ENCODE results near the gene ITCH.
"Not testable (repeated sequence)": the region's sequence is repeated elsewhere in the genome, so short reads cannot be mapped to it uniquely, and the experiment has no call there.

The ITCH gene

DNA sequence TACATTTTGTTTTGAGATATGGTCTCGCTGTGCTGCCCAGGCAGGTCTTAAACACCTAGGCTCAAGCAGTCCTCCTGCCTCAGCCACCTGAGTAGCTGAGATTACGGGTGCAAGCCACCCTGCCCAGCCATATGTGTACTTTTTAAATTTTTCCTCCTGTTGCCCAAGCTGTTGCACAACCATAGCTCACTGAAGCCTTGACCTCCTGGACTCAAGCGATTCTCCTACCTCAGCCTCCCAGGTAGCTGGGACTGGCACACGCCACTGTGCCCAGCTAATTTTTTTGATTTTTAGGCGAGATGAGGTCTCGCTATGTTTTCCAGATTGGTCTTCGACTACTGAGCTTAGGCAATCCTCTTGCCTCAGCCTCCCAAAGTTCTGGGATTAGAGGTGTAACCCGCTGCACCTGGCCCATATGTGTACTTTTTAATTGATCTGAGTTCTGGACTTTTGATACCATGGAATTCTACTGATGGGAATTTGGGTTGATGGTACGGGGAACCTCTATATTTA lies 44.9 kb downstream of the ITCH start:
- Histone ChIP-seq H3K4me3 (ENCODE audit: low read depth in 1 of 2, low read length in 2 of 2) (no peak overlapping the region), H4K20me1 (ENCODE audit: insufficient read depth, low read length) (peaks cover 13% of the 10 kb centered on the region; the same call in 1 of the 2 replicates), H3K27me3 (ENCODE audit: insufficient read depth, low read length, poor library complexity) (no peaks in the 10 kb centered on the region), H3K27ac (ENCODE audit: low read length) (no peak overlapping the region), H3K4me1 (ENCODE audit: insufficient read depth, low read length) (peaks cover 17% of the 10 kb centered on the region), H3K4me2 (ENCODE audit: insufficient read depth, low read length) (no peak overlapping the region), H3K9ac (ENCODE audit: low read depth, low read length) (no peak overlapping the region), H2AFZ (ENCODE audit: low read depth, low read length) (no peak overlapping the region), H3K36me3 (ENCODE audit: insufficient read depth, low read length) (peaks cover 64% of the 10 kb centered on the region), H3K9me3 (ENCODE audit: insufficient read depth, low read length, severe bottlenecking) (no peaks in the 10 kb centered on the region), H3K79me2 (ENCODE audit: insufficient read depth, low read length) (peaks cover 66% of the 10 kb centered on the region)
- TF ChIP-seq, protein P1, sequence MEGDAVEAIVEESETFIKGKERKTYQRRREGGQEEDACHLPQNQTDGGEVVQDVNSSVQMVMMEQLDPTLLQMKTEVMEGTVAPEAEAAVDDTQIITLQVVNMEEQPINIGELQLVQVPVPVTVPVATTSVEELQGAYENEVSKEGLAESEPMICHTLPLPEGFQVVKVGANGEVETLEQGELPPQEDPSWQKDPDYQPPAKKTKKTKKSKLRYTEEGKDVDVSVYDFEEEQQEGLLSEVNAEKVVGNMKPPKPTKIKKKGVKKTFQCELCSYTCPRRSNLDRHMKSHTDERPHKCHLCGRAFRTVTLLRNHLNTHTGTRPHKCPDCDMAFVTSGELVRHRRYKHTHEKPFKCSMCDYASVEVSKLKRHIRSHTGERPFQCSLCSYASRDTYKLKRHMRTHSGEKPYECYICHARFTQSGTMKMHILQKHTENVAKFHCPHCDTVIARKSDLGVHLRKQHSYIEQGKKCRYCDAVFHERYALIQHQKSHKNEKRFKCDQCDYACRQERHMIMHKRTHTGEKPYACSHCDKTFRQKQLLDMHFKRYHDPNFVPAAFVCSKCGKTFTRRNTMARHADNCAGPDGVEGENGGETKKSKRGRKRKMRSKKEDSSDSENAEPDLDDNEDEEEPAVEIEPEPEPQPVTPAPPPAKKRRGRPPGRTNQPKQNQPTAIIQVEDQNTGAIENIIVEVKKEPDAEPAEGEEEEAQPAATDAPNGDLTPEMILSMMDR (IDR thresholded peaks at IDR 0.05; ENCODE audit: borderline replicate concordance, extremely low read depth, low read length, poor library complexity, severe bottlenecking), result no peak
- TF ChIP-seq EZH2 (IDR thresholded peaks at IDR 0.05; ENCODE audit: borderline replicate concordance, low read depth, low read length, severe bottlenecking), result no peak
- DNase-seq (no peak), ATAC-seq (ENCODE audit: insufficient read depth, low read depth) (no peak)

DNA sequence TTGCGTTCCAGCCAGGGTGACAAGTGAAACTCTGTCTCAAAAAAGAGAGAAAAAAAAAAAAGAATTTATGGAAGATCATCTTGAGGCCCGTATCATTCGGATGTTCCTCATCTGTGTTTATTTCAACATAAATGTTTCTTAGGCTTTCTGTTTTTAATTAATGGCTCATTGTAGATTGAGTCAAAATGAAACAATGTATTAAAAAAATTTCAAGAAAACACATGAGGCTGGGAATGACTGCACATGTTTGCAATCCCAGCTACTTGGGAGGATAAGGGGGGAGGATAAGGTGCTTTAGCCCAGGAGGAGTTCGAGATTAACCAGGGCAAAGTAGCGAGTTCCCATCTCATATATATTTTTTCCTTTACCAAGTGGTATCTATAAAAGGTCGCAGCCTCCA lies 47.3 kb downstream of the ITCH start:
- Histone ChIP-seq H3K27ac (ENCODE audit: low read length) (no peak overlapping the region), H3K4me3 (ENCODE audit: low read depth in 1 of 2, low read length in 2 of 2) (no peak overlapping the region), H4K20me1 (ENCODE audit: insufficient read depth, low read length) (peaks cover 4% of the 10 kb centered on the region; the same call in 1 of the 2 replicates), H3K9me3 (ENCODE audit: insufficient read depth, low read length, severe bottlenecking) (no peaks in the 10 kb centered on the region), H3K4me2 (ENCODE audit: insufficient read depth, low read length) (no peak overlapping the region), H3K36me3 (ENCODE audit: insufficient read depth, low read length) (peaks cover 74% of the 10 kb centered on the region), H3K9ac (ENCODE audit: low read depth, low read length) (no peak overlapping the region), H2AFZ (ENCODE audit: low read depth, low read length) (no peak overlapping the region), H3K4me1 (ENCODE audit: insufficient read depth, low read length) (peaks cover 7% of the 10 kb centered on the region), H3K27me3 (ENCODE audit: insufficient read depth, low read length, poor library complexity) (no peaks in the 10 kb centered on the region), H3K79me2 (ENCODE audit: insufficient read depth, low read length) (peaks cover 45% of the 10 kb centered on the region)
- TF ChIP-seq EZH2 (IDR thresholded peaks at IDR 0.05; ENCODE audit: borderline replicate concordance, low read depth, low read length, severe bottlenecking), result no peak
- TF ChIP-seq, protein P1 (IDR thresholded peaks at IDR 0.05; ENCODE audit: borderline replicate concordance, extremely low read depth, low read length, poor library complexity, severe bottlenecking), result no peak
- DNase-seq, result no peak
- no peak for ATAC-seq (ENCODE audit: insufficient read depth, low read depth)

DNA sequence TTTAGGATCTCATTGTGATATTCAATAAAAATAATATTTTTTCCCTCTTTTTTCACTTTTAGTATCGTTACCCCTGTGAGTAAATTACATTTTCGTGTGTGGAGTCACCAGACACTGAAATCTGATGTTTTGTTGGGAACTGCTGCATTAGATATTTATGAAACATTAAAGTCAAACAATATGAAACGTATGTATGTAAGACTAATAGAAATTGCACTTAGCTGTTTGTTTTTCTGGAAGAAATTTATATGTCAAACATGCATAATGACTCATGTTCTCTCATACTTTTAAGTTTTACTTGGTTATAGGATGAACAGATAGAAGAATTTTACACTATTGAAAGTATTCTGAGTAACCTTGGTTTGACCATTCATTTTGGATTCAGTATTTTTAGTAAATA lies 49.4 kb downstream of the ITCH start:
- ATAC-seq (ENCODE audit: insufficient read depth, low read depth) (no peak), DNase-seq (no peak)
- no peaks in the 10 kb centered on the region for H3K9me3 ChIP-seq (ENCODE audit: insufficient read depth, low read length, severe bottlenecking)
- H3K79me2 ChIP-seq (ENCODE audit: insufficient read depth, low read length), result peaks cover 26% of the 10 kb centered on the region
- no peak overlapping the region for H3K9ac ChIP-seq (ENCODE audit: low read depth, low read length)
- H2AFZ ChIP-seq (ENCODE audit: low read depth, low read length), result no peak overlapping the region
- H4K20me1 ChIP-seq (ENCODE audit: insufficient read depth, low read length), result peaks cover 4% of the 10 kb centered on the region; the same call in 1 of the 2 replicates
- no peak overlapping the region for H3K4me2 ChIP-seq (ENCODE audit: insufficient read depth, low read length)
- no peaks in the 10 kb centered on the region for H3K27me3 ChIP-seq (ENCODE audit: insufficient read depth, low read length, poor library complexity)
- H3K27ac ChIP-seq (ENCODE audit: low read length), result no peak overlapping the region
- no peak for TF ChIP-seq EZH2 (IDR thresholded peaks at IDR 0.05; ENCODE audit: borderline replicate concordance, low read depth, low read length, severe bottlenecking)
- TF ChIP-seq, protein P1 (IDR thresholded peaks at IDR 0.05; ENCODE audit: borderline replicate concordance, extremely low read depth, low read length, poor library complexity, severe bottlenecking), result no peak
- H3K4me1 ChIP-seq (ENCODE audit: insufficient read depth, low read length), result no peaks in the 10 kb centered on the region
- H3K36me3 ChIP-seq (ENCODE audit: insufficient read depth, low read length), result peaks cover 91% of the 10 kb centered on the region
- H3K4me3 ChIP-seq (ENCODE audit: low read depth in 1 of 2, low read length in 2 of 2), result no peak overlapping the region

DNA sequence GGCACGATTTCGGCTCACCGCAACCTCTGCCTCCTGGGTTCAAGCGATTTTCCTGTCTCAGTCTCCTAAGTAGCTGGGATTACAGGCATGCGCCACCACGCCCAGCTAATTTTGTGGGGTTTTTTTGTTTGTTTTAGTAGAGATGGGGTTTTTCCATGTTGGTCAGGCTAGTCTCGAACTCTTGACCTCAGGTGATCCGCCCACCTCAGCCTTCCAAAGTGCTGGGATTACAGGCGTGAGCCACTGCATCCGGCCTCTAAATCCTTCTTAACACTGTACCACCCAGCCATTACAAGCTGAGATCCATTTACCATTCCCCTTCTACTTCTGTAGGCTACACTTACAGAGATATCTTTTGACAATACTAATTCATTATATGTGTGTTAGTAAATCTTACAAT lies 51.5 kb downstream of the ITCH start:
- H3K36me3 ChIP-seq (ENCODE audit: insufficient read depth, low read length), result peaks cover 89% of the 10 kb centered on the region
- H3K9me3 ChIP-seq (ENCODE audit: insufficient read depth, low read length, severe bottlenecking); H3K27ac ChIP-seq (ENCODE audit: low read length); H3K79me2 ChIP-seq (ENCODE audit: insufficient read depth, low read length); H2AFZ ChIP-seq (ENCODE audit: low read depth, low read length); H3K9ac ChIP-seq (ENCODE audit: low read depth, low read length); DNase-seq; H3K4me3 ChIP-seq (ENCODE audit: low read depth in 1 of 2, low read length in 2 of 2); H3K27me3 ChIP-seq (ENCODE audit: insufficient read depth, low read length, poor library complexity); ATAC-seq (ENCODE audit: insufficient read depth, low read depth); H4K20me1 ChIP-seq (ENCODE audit: insufficient read depth, low read length); H3K4me1 ChIP-seq (ENCODE audit: insufficient read depth, low read length); H3K4me2 ChIP-seq (ENCODE audit: insufficient read depth, low read length): not testable (repeated sequence)
